H1 (cell line): ENCODE measurements around the gene ANXA7.

ENCODE experiments used
- GABPA ChIP-seq: IDR thresholded peaks from 2 replicates; pipeline ENCODE4 v1.6.1; 2011; ENCODE audit warnings: mild to moderate bottlenecking, low read length, moderate library complexity, borderline replicate concordance; ENCODE audit not compliant: insufficient read depth
- POU5F1 ChIP-seq: IDR thresholded peaks from 2 replicates; pipeline ENCODE4 v1.6.1; 2011; ENCODE audit warnings: low read depth, mild to moderate bottlenecking, low read length, moderate library complexity

- TF ChIP-seq POU5F1 (no peak), GABPA (no peak)
These were observed 47.2 kb downstream of the ANXA7 start for GRCh38 chr10:73366381-73367298.
